ENCODE data around the gene ABL2. TPM values are rescaled to one million over a fixed set of nuclear protein-coding genes. Genes with fewer than 3 reads are reported as not detected.

Gene ABL2
- total RNA-seq, 2 experiments from 2014 or later, result 15.8 to 16.4 TPM

GRCh38 chr1:179129702-179130473 lies 99.6 kb downstream of the ABL2 start:
- POLR2A ChIA-PET, result interaction anchor here (0.9 to 2.0 kb wide), 6 partner anchors 9 to 752 kb away, joined by 3 to 8 read pairs (median 4); partner anchors contain the start of genes AXDND1 and TOR1AIP1
- H3K36me3 Mint-ChIP-seq (ENCODE audit: low read depth), result peaks cover 18% of the 10 kb centered on the region
- Histone ChIP-seq H3K9me3 (ENCODE audit: control insufficient read depth in 1 of 2, insufficient read depth in 1 of 2, low read length in 2 of 2) (no peaks in the 10 kb centered on the region), H3K4me3 (ENCODE audit: low read length) (peak overlapping the region; percentile 45), H3K27me3 (ENCODE audit: control insufficient read depth in 1 of 2, insufficient read depth in 2 of 2, low read length in 2 of 2) (no peaks in the 10 kb centered on the region), H3K27ac (ENCODE audit: low read depth in 1 of 2, low read length in 2 of 2) (peak overlapping the region; percentile 60 to 78), H3K36me3 (ENCODE audit: insufficient read depth, low read length) (no peaks in the 10 kb centered on the region), H3K4me1 (ENCODE audit: insufficient read depth, low read length) (peaks cover 14% of the 10 kb centered on the region)
- peak; percentile 95 for ATAC-seq (ENCODE audit: poor library complexity)
- H3K27ac Mint-ChIP-seq, result peak overlapping the region; percentile 86
- no peaks in the 10 kb centered on the region for H3K27me3 Mint-ChIP-seq
- intact Hi-C loops (cut with DNase I, micrococcal nuclease), result loop anchor here (2.0 to 5.0 kb wide), 3 partner anchors 49 to 163 kb away; partner anchors contain the start of genes ABL2 (in 1 of the 2) and SOAT1 (in 1 of the 2)
- CTCF ChIA-PET, result interaction anchor here (0.6 to 2.2 kb wide), 2 partner anchors 9 to 163 kb away, joined by 3 to 10 read pairs; no protein-coding TSS in a partner anchor
- DNase-seq, result peak in 8 of 14 experiments; percentile 12 to 89 (median 28)
- TF ChIP-seq CTCF (IDR thresholded peaks at IDR 0.05), result no peak
- no peaks in the 10 kb centered on the region for H3K9me3 Mint-ChIP-seq
- H3K4me3 Mint-ChIP-seq, result peak overlapping the region; percentile 76
- peaks cover 13% of the 10 kb centered on the region for H3K4me1 Mint-ChIP-seq (ENCODE audit: low read depth)

GRCh38 chr1:179128520-179128919 lies 101.0 kb downstream of the ABL2 start:
- H3K9me3 ChIP-seq (ENCODE audit: control insufficient read depth in 1 of 2, insufficient read depth in 1 of 2, low read length in 2 of 2), result no peaks in the 10 kb centered on the region
- no peak for TF ChIP-seq CTCF (IDR thresholded peaks at IDR 0.05)
- H3K4me3 ChIP-seq (ENCODE audit: low read length), result no peak overlapping the region
- H3K4me1 ChIP-seq (ENCODE audit: insufficient read depth, low read length), result peaks cover 14% of the 10 kb centered on the region
- no peaks in the 10 kb centered on the region for H3K36me3 ChIP-seq (ENCODE audit: insufficient read depth, low read length)
- Mint-ChIP-seq H3K36me3 (ENCODE audit: low read depth) (peaks cover 27% of the 10 kb centered on the region), H3K4me1 (ENCODE audit: low read depth) (peaks cover 13% of the 10 kb centered on the region), H3K27ac (peak overlapping the region; percentile 86), H3K4me3 (peak overlapping the region; percentile 3), H3K27me3 (no peaks in the 10 kb centered on the region), H3K9me3 (no peaks in the 10 kb centered on the region)
- H3K27me3 ChIP-seq (ENCODE audit: control insufficient read depth in 1 of 2, insufficient read depth in 2 of 2, low read length in 2 of 2), result no peaks in the 10 kb centered on the region
- intact Hi-C loops (cut with DNase I, micrococcal nuclease), result loop anchor here (2.0 to 5.0 kb wide), 3 partner anchors 48 to 164 kb away; partner anchors contain the start of genes ABL2 (in 1 of the 2) and SOAT1 (in 1 of the 2)
- ATAC-seq (ENCODE audit: poor library complexity) (no peak), DNase-seq (no peak)
- H3K27ac ChIP-seq (ENCODE audit: low read depth in 1 of 2, low read length in 2 of 2), result peak overlapping the region; percentile 60 to 78
- ChIA-PET POLR2A (interaction anchor here (0.7 kb wide), 1 partner anchor 165 kb away, joined by 3 read pairs; the partner anchor contains the start of gene SOAT1), CTCF (no interaction called here)

- no peak for TF ChIP-seq CTCF (IDR thresholded peaks at IDR 0.05)
- ATAC-seq (ENCODE audit: poor library complexity), result no peak
- H3K4me3 ChIP-seq (ENCODE audit: low read length), result no peak overlapping the region
- no peaks in the 10 kb centered on the region for H3K36me3 ChIP-seq (ENCODE audit: insufficient read depth, low read length)
- no peaks in the 10 kb centered on the region for H3K27me3 Mint-ChIP-seq
- H3K9me3 ChIP-seq (ENCODE audit: control insufficient read depth in 1 of 2, insufficient read depth in 1 of 2, low read length in 2 of 2), result no peaks in the 10 kb centered on the region
- H3K27ac Mint-ChIP-seq, result peak overlapping the region; percentile 86
- peaks cover 13% of the 10 kb centered on the region for H3K4me1 Mint-ChIP-seq (ENCODE audit: low read depth)
- POLR2A ChIA-PET, result interaction anchor here (0.6 kb wide), 1 partner anchor 171 kb away, joined by 6 read pairs; no protein-coding TSS in a partner anchor
- intact Hi-C loops (cut with DNase I, micrococcal nuclease), result loop anchor here in 1 of 2 experiments (5.0 kb wide), 1 partner anchor 100 kb away; the partner anchor contains the start of gene ABL2
- no peaks in the 10 kb centered on the region for H3K27me3 ChIP-seq (ENCODE audit: control insufficient read depth in 1 of 2, insufficient read depth in 2 of 2, low read length in 2 of 2)
- no peak overlapping the region for H3K4me3 Mint-ChIP-seq
- peaks cover 14% of the 10 kb centered on the region for H3K4me1 ChIP-seq (ENCODE audit: insufficient read depth, low read length)
- no peak overlapping the region for H3K27ac ChIP-seq (ENCODE audit: low read depth in 1 of 2, low read length in 2 of 2)
- no peak for DNase-seq
- peaks cover 27% of the 10 kb centered on the region for H3K36me3 Mint-ChIP-seq (ENCODE audit: low read depth)
- H3K9me3 Mint-ChIP-seq, result no peaks in the 10 kb centered on the region
- CTCF ChIA-PET, result no interaction called here
Observed at GRCh38 chr1:179127163-179127895, 102.1 kb downstream of the ABL2 start.
